Liver (tissue), 9 donors: ENCODE data around the gene BRINP1. TPM values are rescaled to one million over a fixed set of nuclear protein-coding genes. Genes with fewer than 3 reads are reported as not detected.

Experiments used
- DNase-seq: peaks from one replicate; pipeline ENCODE4 v3.0.0-alpha.2; 2017; ENCODE audit warnings: low spot score
- H3K27ac ChIP-seq, 2 donors: one replicate each; pipeline ENCODE4 v1.7.0; 2013; ENCODE audit warnings: inconsistent platforms in 2 of 2, low read length in 2 of 2, control low read depth in 1 of 2, low read depth in 1 of 2, mild to moderate bottlenecking in 1 of 2
- H3K27me3 ChIP-seq, 4 donors: one replicate each; pipeline versions ENCODE4 v1.6.1 to v1.7.0; 2013; ENCODE audit warnings: low read length in 3 of 4, inconsistent platforms in 1 of 4, mild to moderate bottlenecking in 1 of 4, moderate library complexity in 1 of 4; ENCODE audit not compliant: control insufficient read depth in 4 of 4, insufficient read depth in 4 of 4
- H3K36me3 ChIP-seq, 4 donors: one replicate each; pipeline versions ENCODE4 v1.6.1 to v1.7.0; 2013; ENCODE audit warnings: low read length in 3 of 4, mild to moderate bottlenecking in 3 of 4, low read depth in 1 of 4, moderate library complexity in 1 of 4; ENCODE audit not compliant: control insufficient read depth in 4 of 4, insufficient read depth in 3 of 4
- H3K4me1 ChIP-seq, 4 donors: one replicate each; pipeline versions ENCODE4 v1.6.1 to v1.7.0; 2013; ENCODE audit warnings: low read length in 3 of 4, mild to moderate bottlenecking in 3 of 4, moderate library complexity in 1 of 4; ENCODE audit not compliant: control insufficient read depth in 4 of 4, insufficient read depth in 4 of 4
- H3K4me3 ChIP-seq, 3 donors: one replicate each; pipeline versions ENCODE4 v1.6.1 to v1.7.0; 2013; ENCODE audit warnings: low read length in 3 of 3, control low read depth in 1 of 3, low read depth in 1 of 3, mild to moderate bottlenecking in 1 of 3
- H3K9ac ChIP-seq, 2 donors: one replicate each; pipeline ENCODE4 v1.7.0; 2013; ENCODE audit warnings: low read length in 2 of 2, mild to moderate bottlenecking in 2 of 2, moderate library complexity in 2 of 2, control low read depth in 1 of 2, low read depth in 1 of 2
- H3K9me3 ChIP-seq, 4 donors: one replicate each; pipeline versions ENCODE4 v1.6.1 to v1.7.0; 2013; ENCODE audit warnings: low read length in 3 of 4; ENCODE audit not compliant: control insufficient read depth in 4 of 4
- CTCF ChIP-seq: fragments of 150-350 bp; IDR thresholded peaks from 2 replicates; pipeline ENCODE4 v1.5.1; 2017; ENCODE audit warnings: improper control_type of control experiment, low read depth, low read length; ENCODE audit not compliant: missing input control
- FOXA2 ChIP-seq: IDR thresholded peaks from 2 replicates; pipeline ENCODE4 v1.6.1; 2016; ENCODE audit warnings: antibody characterized with exemption
- GABPA ChIP-seq, 2 donors: IDR thresholded peaks in 1 of 2; conservative IDR thresholded peaks in 1 of 2; 2 replicates each; pipeline ENCODE4 v1.6.1; 2016; ENCODE audit warnings: antibody characterized with exemption in 2 of 2, mild to moderate bottlenecking in 1 of 2, moderate library complexity in 1 of 2
- HNF4A ChIP-seq, 2 donors: conservative IDR thresholded peaks; 2 replicates each; pipeline ENCODE4 v1.6.1; 2016; ENCODE audit warnings: antibody characterized with exemption in 2 of 2, mild to moderate bottlenecking in 2 of 2
- HNF4G ChIP-seq: IDR thresholded peaks from 2 replicates; pipeline ENCODE4 v1.6.1; 2016; ENCODE audit warnings: antibody characterized with exemption
- JUND ChIP-seq, 2 donors: IDR thresholded peaks; 2 replicates each; pipeline ENCODE4 v1.6.1; 2016; ENCODE audit warnings: antibody characterized with exemption in 2 of 2
- MAX ChIP-seq: IDR thresholded peaks from 2 replicates; pipeline ENCODE4 v1.6.1; 2016; ENCODE audit warnings: antibody characterized with exemption
- NR2F2 ChIP-seq: IDR thresholded peaks from 2 replicates; pipeline ENCODE4 v1.6.1; 2016; ENCODE audit warnings: antibody characterized with exemption
- TAF1 ChIP-seq: conservative IDR thresholded peaks from 2 replicates; pipeline ENCODE4 v1.6.1; 2016; ENCODE audit warnings: antibody characterized with exemption, mild to moderate bottlenecking
- YY1 ChIP-seq: IDR thresholded peaks from 2 replicates; pipeline ENCODE4 v1.6.1; 2016; ENCODE audit warnings: antibody characterized with exemption, mild to moderate bottlenecking
- WGBS: extraction: QIAGEN DNeasy Blood & Tissue Kit; methylation state at CpG from one replicate; pipeline ENCODE4 v1.1.7; 2013; 5-methylcytosine and 5-hydroxymethylcytosine counted together
- polyA plus RNA-seq, 2 donors: library from polyadenylated mRNA; stranded (reverse) in 1 of 2; unstranded in 1 of 2; fragments of 200-250 nt in 1 of 2; fragments of >200 nt in 1 of 2; fragmentation: Nextera tagmentation in 1 of 2; extraction: Ambion mirVana in 1 of 2; gene quantifications; one replicate each; pipeline versions ENCODE4 v1.2.1 to v1.2.3, GENCODE V29; 2013 to 2015
- total RNA-seq, 2 donors: library from RNA; depleted of rRNA; stranded (reverse); fragments of >200 nt; gene quantifications; one replicate each; pipeline ENCODE4 v1.2.3, GENCODE V29; 2014
- donor health status: healthy.
- donor health status: healthy.
- donor health status: healthy.
- donor health status: healthy.
- donor health status: healthy.

Gene BRINP1
- total and polyA plus RNA-seq, 4 donors = under 0.01 to 0.43 (median 0.18) TPM

- Histone ChIP-seq H3K4me1 (no peaks in the 10 kb centered on the region), H3K27me3 (no peaks in the 10 kb centered on the region), H3K9me3 (no peaks in the 10 kb centered on the region), H3K27ac (no peak overlapping the region), H3K4me3 (no peak overlapping the region), H3K9ac (no peak overlapping the region), H3K36me3 (no peaks in the 10 kb centered on the region)
- DNase-seq = no peak
- TF ChIP-seq NR2F2 = no peak
- TF ChIP-seq HNF4G = no peak
- no peak for TF ChIP-seq JUND (IDR thresholded peaks at IDR 0.05)
- no peak for TF ChIP-seq HNF4A (conservative IDR thresholded peaks at IDR 0.05)
Measured at GRCh38 chr9:119337573-119337972, 31.7 kb downstream of the BRINP1 start.

GRCh38 chr9:119334745-119335144, 34.5 kb downstream of the BRINP1 start:
- Histone ChIP-seq H3K9me3 (peaks cover 0 to 3% (median under 1%) of the 10 kb centered on the region in 4 donors), H3K9ac (no peak overlapping the region), H3K36me3 (no peaks in the 10 kb centered on the region), H3K27ac (no peak overlapping the region), H3K27me3 (no peaks in the 10 kb centered on the region), H3K4me3 (no peak overlapping the region), H3K4me1 (no peaks in the 10 kb centered on the region)
- no peak for DNase-seq
- TF ChIP-seq TAF1 (no peak), GABPA (IDR thresholded peaks at IDR 0.05 in 1 of 2, conservative IDR thresholded peaks at IDR 0.05 in 1 of 2) (no peak), NR2F2 (no peak), YY1 (no peak), CTCF (no peak), MAX (no peak), HNF4G (no peak), FOXA2 (no peak)
- 69% methylated on average over 5 of the region's 5 CpGs for WGBS

GRCh38 chr9:119333507-119334229, 35.6 kb downstream of the BRINP1 start:
- Histone ChIP-seq H3K9me3 (peaks cover 0 to 6% (median 3%) of the 10 kb centered on the region in 4 donors), H3K4me3 (no peak overlapping the region), H3K36me3 (no peaks in the 10 kb centered on the region), H3K27me3 (no peaks in the 10 kb centered on the region), H3K9ac (no peak overlapping the region), H3K4me1 (no peaks in the 10 kb centered on the region), H3K27ac (no peak overlapping the region)
- DNase-seq = no peak
- 64% methylated on average over 4 of the region's 4 CpGs for WGBS
- TF ChIP-seq HNF4G (no peak), MAX (no peak), JUND (IDR thresholded peaks at IDR 0.05) (no peak), NR2F2 (no peak), FOXA2 (no peak), GABPA (IDR thresholded peaks at IDR 0.05 in 1 of 2, conservative IDR thresholded peaks at IDR 0.05 in 1 of 2) (no peak)
